ENCODE results near the gene SFTA2. TPM values are rescaled to one million over a fixed set of nuclear protein-coding genes. Genes with fewer than 3 reads are reported as not detected.

Gene SFTA2
- polyA plus RNA-seq, 3 donors: not detected

DNA sequence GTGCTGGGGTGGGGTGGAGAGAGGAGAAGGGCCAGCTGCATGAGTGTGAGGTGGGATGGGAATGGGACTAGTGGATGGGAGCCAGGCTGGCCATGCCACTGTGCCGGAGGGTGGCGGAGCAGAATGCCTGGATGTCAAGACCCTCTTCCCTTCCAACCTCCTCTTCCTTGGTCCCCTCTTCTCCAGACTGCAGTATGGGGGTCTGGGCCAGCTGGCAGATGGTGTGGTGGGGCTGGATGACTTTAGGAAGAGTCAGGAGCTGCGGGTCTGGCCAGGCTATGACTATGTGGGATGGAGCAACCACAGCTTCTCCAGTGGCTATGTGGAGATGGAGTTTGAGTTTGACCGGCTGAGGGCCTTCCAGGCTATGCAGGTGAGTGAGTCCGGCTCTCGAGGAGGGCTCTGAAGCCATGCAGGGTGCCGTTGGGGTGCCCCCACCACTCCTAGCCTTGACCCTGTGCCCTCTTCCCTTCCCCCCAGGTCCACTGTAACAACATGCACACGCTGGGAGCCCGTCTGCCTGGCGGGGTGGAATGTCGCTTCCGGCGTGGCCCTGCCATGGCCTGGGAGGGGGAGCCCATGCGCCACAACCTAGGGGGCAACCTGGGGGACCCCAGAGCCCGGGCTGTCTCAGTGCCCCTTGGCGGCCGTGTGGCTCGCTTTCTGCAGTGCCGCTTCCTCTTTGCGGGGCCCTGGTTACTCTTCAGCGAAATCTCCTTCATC, 40.0 kb downstream of the SFTA2 start:
- H3K27ac Mint-ChIP-seq: no peak overlapping the region
- Histone ChIP-seq H3K9ac (ENCODE audit: insufficient read depth, low read length, poor library complexity, severe bottlenecking) (no peak overlapping the region), H3K4me3 (replicated peaks in 1 of 3; ENCODE audit: low read depth in 2 of 3, low read length in 3 of 3) (no peak overlapping the region), H3K27ac (ENCODE audit: low read depth in 1 of 2, low read length in 2 of 2) (no peak overlapping the region), H3K4me2 (replicated peaks; ENCODE audit: extremely low read depth, low read length, poor library complexity, severe bottlenecking) (no peak overlapping the region), H3K9me3 (replicated peaks in 1 of 2; ENCODE audit: control insufficient read depth in 1 of 2, insufficient read depth in 1 of 2, low read length in 2 of 2) (no peaks in the 10 kb centered on the region), H3K27me3 (ENCODE audit: control insufficient read depth in 2 of 2, insufficient read depth in 2 of 2, low read length in 2 of 2) (peaks cover 0 to under 1% of the 10 kb centered on the region in 2 donors), H3K79me2 (ENCODE audit: insufficient read depth, low read length) (no peaks in the 10 kb centered on the region), H4K20me1 (ENCODE audit: insufficient read depth, low read length) (no peaks in the 10 kb centered on the region), H2AFZ (ENCODE audit: insufficient read depth, low read depth, low read length, poor library complexity, severe bottlenecking) (no peak overlapping the region), H3K36me3 (replicated peaks in 1 of 2; ENCODE audit: control insufficient read depth in 1 of 2, insufficient read depth in 2 of 2, low read length in 2 of 2) (no peaks in the 10 kb centered on the region), H3K4me1 (ENCODE audit: control insufficient read depth in 1 of 2, insufficient read depth in 2 of 2, low read length in 2 of 2) (no peaks in the 10 kb centered on the region)
- 61% methylated on average over 14 of the region's 21 CpGs for WGBS (ENCODE audit: insufficient coverage)
- TF ChIP-seq, protein P1, sequence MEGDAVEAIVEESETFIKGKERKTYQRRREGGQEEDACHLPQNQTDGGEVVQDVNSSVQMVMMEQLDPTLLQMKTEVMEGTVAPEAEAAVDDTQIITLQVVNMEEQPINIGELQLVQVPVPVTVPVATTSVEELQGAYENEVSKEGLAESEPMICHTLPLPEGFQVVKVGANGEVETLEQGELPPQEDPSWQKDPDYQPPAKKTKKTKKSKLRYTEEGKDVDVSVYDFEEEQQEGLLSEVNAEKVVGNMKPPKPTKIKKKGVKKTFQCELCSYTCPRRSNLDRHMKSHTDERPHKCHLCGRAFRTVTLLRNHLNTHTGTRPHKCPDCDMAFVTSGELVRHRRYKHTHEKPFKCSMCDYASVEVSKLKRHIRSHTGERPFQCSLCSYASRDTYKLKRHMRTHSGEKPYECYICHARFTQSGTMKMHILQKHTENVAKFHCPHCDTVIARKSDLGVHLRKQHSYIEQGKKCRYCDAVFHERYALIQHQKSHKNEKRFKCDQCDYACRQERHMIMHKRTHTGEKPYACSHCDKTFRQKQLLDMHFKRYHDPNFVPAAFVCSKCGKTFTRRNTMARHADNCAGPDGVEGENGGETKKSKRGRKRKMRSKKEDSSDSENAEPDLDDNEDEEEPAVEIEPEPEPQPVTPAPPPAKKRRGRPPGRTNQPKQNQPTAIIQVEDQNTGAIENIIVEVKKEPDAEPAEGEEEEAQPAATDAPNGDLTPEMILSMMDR (IDR thresholded peaks at IDR 0.05): no peak
- peaks cover 3 to 13% (median 4%) of the 10 kb centered on the region in 3 donors for H3K27me3 Mint-ChIP-seq (ENCODE audit: low read depth in 3 of 3)
- H3K4me1 Mint-ChIP-seq: no peaks in the 10 kb centered on the region
- no peak overlapping the region for H3K4me3 Mint-ChIP-seq
- intact Hi-C loops (cut with micrococcal nuclease): no loop called here
- H3K9me3 Mint-ChIP-seq: no peaks in the 10 kb centered on the region
- H3K36me3 Mint-ChIP-seq: no peaks in the 10 kb centered on the region
- DNase-seq: no peak

DNA sequence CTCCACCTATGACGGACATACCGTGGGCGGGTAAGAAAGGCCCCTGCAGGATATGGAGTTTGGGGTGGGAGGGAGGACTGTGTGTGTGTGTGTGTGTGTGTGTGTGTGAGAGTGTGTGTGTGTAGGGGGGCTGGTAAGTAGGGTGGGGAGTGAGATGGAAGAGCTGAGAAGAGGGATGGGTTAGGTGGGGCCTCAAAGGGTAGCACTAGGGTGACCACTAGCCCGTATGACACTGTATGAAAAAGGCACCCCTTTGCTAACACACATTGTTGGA, 40.6 kb downstream of the SFTA2 start:
- TF ChIP-seq, protein P1 (IDR thresholded peaks at IDR 0.05): no peak
- Mint-ChIP-seq H3K9me3 (no peaks in the 10 kb centered on the region), H3K27me3 (ENCODE audit: low read depth in 3 of 3) (peaks cover 3 to 19% (median 7%) of the 10 kb centered on the region in 3 donors), H3K4me1 (no peaks in the 10 kb centered on the region), H3K36me3 (no peaks in the 10 kb centered on the region), H3K4me3 (no peak overlapping the region), H3K27ac (no peak overlapping the region)
- Histone ChIP-seq H3K27ac (ENCODE audit: low read depth in 1 of 2, low read length in 2 of 2) (no peak overlapping the region), H3K4me2 (replicated peaks; ENCODE audit: extremely low read depth, low read length, poor library complexity, severe bottlenecking) (no peak overlapping the region), H3K4me1 (ENCODE audit: control insufficient read depth in 1 of 2, insufficient read depth in 2 of 2, low read length in 2 of 2) (no peaks in the 10 kb centered on the region), H3K79me2 (ENCODE audit: insufficient read depth, low read length) (no peaks in the 10 kb centered on the region), H3K9me3 (replicated peaks in 1 of 2; ENCODE audit: control insufficient read depth in 1 of 2, insufficient read depth in 1 of 2, low read length in 2 of 2) (no peaks in the 10 kb centered on the region), H2AFZ (ENCODE audit: insufficient read depth, low read depth, low read length, poor library complexity, severe bottlenecking) (no peak overlapping the region), H3K27me3 (ENCODE audit: control insufficient read depth in 2 of 2, insufficient read depth in 2 of 2, low read length in 2 of 2) (peaks cover 0 to 7% of the 10 kb centered on the region in 2 donors), H3K9ac (ENCODE audit: insufficient read depth, low read length, poor library complexity, severe bottlenecking) (no peak overlapping the region), H3K36me3 (replicated peaks in 1 of 2; ENCODE audit: control insufficient read depth in 1 of 2, insufficient read depth in 2 of 2, low read length in 2 of 2) (no peaks in the 10 kb centered on the region), H3K4me3 (replicated peaks in 1 of 3; ENCODE audit: low read depth in 2 of 3, low read length in 3 of 3) (no peak overlapping the region), H4K20me1 (ENCODE audit: insufficient read depth, low read length) (no peaks in the 10 kb centered on the region)
- no peak for DNase-seq
- intact Hi-C loops (cut with micrococcal nuclease): no loop called here
- WGBS (ENCODE audit: insufficient coverage): 93% methylated on average over 3 of the region's 4 CpGs
